ENCODE data around the gene SOAT2.
"Not testable (repeated sequence)": the region's sequence is repeated elsewhere in the genome, so short reads cannot be mapped to it uniquely, and the experiment has no call there.

SOAT2 gene

GRCh38 chr12:53107122-53107521, 3.8 kb downstream of the SOAT2 start:
- DNase-seq = no peak

- not testable (repeated sequence) for DNase-seq
These were observed 9.1 kb downstream of the SOAT2 start for GRCh38 chr12:53112431-53112830.

GRCh38 chr12:53113136-53113705, 9.9 kb downstream of the SOAT2 start:
- DNase-seq = no peak

- DNase-seq = no peak
These were observed 10.7 kb downstream of the SOAT2 start for GRCh38 chr12:53113951-53114350.

- DNase-seq = no peak
These were observed 12.0 kb downstream of the SOAT2 start for GRCh38 chr12:53115112-53115890.

- peak; percentile 44 for DNase-seq
These were observed 12.8 kb downstream of the SOAT2 start for GRCh38 chr12:53115891-53116648.

- DNase-seq = no peak
These were observed 15.5 kb downstream of the SOAT2 start for GRCh38 chr12:53118751-53119300.

- no peak for DNase-seq
These were observed 17.6 kb downstream of the SOAT2 start for GRCh38 chr12:53120685-53121525.

GRCh38 chr12:53122961-53123468, 19.7 kb downstream of the SOAT2 start:
- DNase-seq = peak; percentile 13

GRCh38 chr12:53123578-53124351, 20.5 kb downstream of the SOAT2 start:
- DNase-seq = no peak

GRCh38 chr12:53124352-53124723, 21.1 kb downstream of the SOAT2 start:
- no peak for DNase-seq

- no peak for DNase-seq
These were observed 23.9 kb downstream of the SOAT2 start for GRCh38 chr12:53127169-53127568.

GRCh38 chr12:53128780-53129569, 25.7 kb downstream of the SOAT2 start:
- DNase-seq = no peak

GRCh38 chr12:53131844-53132243, 28.6 kb downstream of the SOAT2 start:
- no peak for DNase-seq

GRCh38 chr12:53133722-53134121, 30.4 kb downstream of the SOAT2 start:
- no peak for DNase-seq

- no peak for DNase-seq
These were observed 40.1 kb downstream of the SOAT2 start for GRCh38 chr12:53143355-53143754.

GRCh38 chr12:53145383-53146260, 42.3 kb downstream of the SOAT2 start:
- DNase-seq = no peak

- no peak for DNase-seq
These were observed 43.9 kb downstream of the SOAT2 start for GRCh38 chr12:53147181-53147580.

GRCh38 chr12:53147653-53148052, 44.4 kb downstream of the SOAT2 start:
- DNase-seq = no peak

GRCh38 chr12:53151039-53151438, 47.8 kb downstream of the SOAT2 start:
- DNase-seq = no peak

Data from DMS79 treated with DMSO at 0.1 percent for 48 hours (cell line).